AG04449 (cell line): ENCODE data around the gene GSE1.

Source experiments
- CTCF ChIA-PET: fragments of 350-600 bp; formaldehyde crosslinking; extraction: SDS; loops from one replicate; lab custom pipeline; 2021; ENCODE audit warnings: antibody characterized with exemption; lab: Yijun Ruan, JAX
- POLR2A ChIA-PET: fragments of 400-600, 350-600 bp; formaldehyde crosslinking; extraction: SDS; loops from one replicate; lab custom pipeline; 2020; ENCODE audit warnings: antibody characterized with exemption, inconsistent platforms; lab: Yijun Ruan, JAX
- DNase-seq: peaks from one replicate; pipeline ENCODE4 v3.0.0-alpha.2; 2010; ENCODE audit warnings: low read depth, low spot score
- H3K4me3 ChIP-seq: 2 replicates; pipeline ENCODE4 v1.5.1; 2011; ENCODE audit warnings: low read depth, mild to moderate bottlenecking, control low read depth, low read length
- CTCF ChIP-seq: IDR thresholded peaks from one replicate; pipeline ENCODE4 v1.5.1; 2011; ENCODE audit warnings: mild to moderate bottlenecking, moderate library complexity, low read length, control low read depth, inconsistent platforms; ENCODE audit not compliant: insufficient read depth; ENCODE audit errors: missing control alignments

GSE1 gene

GRCh38 chr16:85577899-85578598 is 35.1 kb upstream of the GSE1 start:
- POLR2A ChIA-PET, result no interaction called here
- no peak for DNase-seq
- CTCF ChIA-PET, result interaction anchor here (1.2 to 2.8 kb wide), 2 partner anchors 10 to 14 kb away, joined by 4 to 14 read pairs; no protein-coding TSS in a partner anchor
- no peak for TF ChIP-seq CTCF
- no peak overlapping the region for H3K4me3 ChIP-seq

DNA sequence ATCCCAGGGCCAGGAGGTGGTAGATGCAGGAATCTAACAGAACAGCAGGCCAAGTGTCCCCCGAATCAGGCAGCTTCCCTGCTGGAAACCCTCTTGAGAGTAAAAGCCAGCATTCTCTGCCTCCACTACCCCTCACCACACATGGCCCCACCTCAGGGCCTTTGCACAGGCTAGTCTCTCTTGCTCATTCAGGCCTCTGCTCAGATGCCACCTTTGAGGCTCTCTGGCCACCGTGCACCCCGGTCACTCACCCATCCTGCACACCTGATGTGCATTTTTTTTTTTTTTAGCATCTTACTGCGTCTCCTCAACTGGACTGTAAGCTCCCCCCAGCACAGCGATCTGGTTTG is 34.5 kb upstream of the GSE1 start:
- CTCF ChIA-PET, result interaction anchor here (1.2 to 2.8 kb wide), 2 partner anchors 10 to 15 kb away, joined by 4 to 14 read pairs; no protein-coding TSS in a partner anchor
- TF ChIP-seq CTCF, result no peak
- POLR2A ChIA-PET, result no interaction called here
- no peak for DNase-seq
- no peak overlapping the region for H3K4me3 ChIP-seq

- no peak for TF ChIP-seq CTCF
- ChIA-PET CTCF (interaction anchor here (1.1 to 2.8 kb wide), 2 partner anchors 15 to 303 kb away, joined by 5 to 14 read pairs; no protein-coding TSS in a partner anchor), POLR2A (no interaction called here)
- H3K4me3 ChIP-seq, result no peak overlapping the region
- no peak for DNase-seq
Observed at GRCh38 chr16:85579191-85579590, 33.9 kb upstream of the GSE1 start.

DNA sequence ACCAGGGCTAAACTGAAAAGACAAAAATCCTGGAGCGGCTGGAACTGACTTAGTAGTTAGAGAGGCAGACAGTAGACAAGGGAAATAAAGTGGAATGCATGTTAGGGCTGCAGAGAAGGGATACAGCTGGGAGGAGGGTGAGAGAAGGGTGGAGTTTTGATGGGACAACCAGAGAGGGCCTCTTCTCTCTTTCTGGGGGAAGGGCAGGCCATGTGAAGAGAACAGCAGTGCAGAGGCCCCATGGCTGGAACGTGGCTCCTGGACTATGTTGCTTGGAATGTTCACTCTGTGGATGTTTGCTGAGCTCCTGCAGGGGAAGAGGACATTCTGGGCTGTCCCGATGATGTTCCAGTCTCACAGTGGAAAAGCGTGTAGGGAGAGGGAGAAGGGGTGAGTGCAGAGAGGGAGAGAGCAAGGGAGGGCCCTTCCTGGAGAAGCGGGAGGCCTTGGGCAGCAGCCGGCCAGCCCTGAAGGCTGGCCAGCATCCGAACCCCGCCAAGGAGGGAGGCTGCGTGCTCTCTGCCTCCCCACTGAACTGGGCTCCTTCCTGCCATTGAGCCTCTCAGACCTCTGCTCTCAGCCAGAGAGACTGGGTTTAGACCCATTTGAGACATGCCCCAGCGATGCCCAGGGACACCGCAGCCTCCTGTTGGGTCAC is 33.1 kb upstream of the GSE1 start:
- no peak for TF ChIP-seq CTCF
- ChIA-PET POLR2A (no interaction called here), CTCF (interaction anchor here (0.8 to 2.8 kb wide), 3 partner anchors 16 to 304 kb away, joined by 3 to 14 read pairs (median 5); no protein-coding TSS in a partner anchor)
- H3K4me3 ChIP-seq, result no peak overlapping the region
- DNase-seq, result no peak

DNA sequence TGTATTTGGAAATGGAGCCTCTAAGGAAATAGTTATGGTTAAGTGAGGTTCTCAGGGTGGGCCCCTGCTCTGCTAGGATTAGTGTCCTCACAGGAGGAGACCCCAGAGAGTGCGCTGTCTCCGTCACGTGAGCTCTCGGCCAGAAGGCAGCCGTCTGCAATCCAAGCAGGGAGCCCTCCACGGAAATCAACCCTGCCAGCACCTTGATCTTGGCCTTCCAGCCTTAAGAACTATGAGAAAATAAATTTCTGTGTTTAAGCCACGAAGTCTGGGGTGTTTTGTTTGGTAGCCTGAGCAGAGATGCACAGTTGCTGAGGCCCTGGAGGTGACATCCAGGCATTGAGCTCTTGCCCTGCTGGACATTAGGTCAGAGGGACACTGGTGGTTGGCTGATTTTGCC is 32.4 kb upstream of the GSE1 start:
- POLR2A ChIA-PET, result no interaction called here
- H3K4me3 ChIP-seq, result no peak overlapping the region
- DNase-seq, result no peak
- CTCF ChIA-PET, result interaction anchor here (1.2 to 2.5 kb wide), 2 partner anchors 18 to 35 kb away, joined by 3 to 10 read pairs; no protein-coding TSS in a partner anchor
- no peak for TF ChIP-seq CTCF
